Astrocyte (in vitro differentiated cells and primary cell): ENCODE measurements around the gene CCR6. TPM values are rescaled to one million over a fixed set of nuclear protein-coding genes. Genes with fewer than 3 reads are reported as not detected.

Source experiments
- DNase-seq: peaks from one replicate; pipeline ENCODE4 v3.0.0-alpha.2; 2010; ENCODE audit warnings: low read depth
- FAIRE-seq: peaks from 2 replicates; lab custom pipeline; 2011; peaks lifted over from hg19 to GRCh38; lab: Jason Lieb, UNC
- H2AFZ ChIP-seq: 2 replicates; pipeline ENCODE4 v1.6.0; 2012; ENCODE audit warnings: low read depth, low read length, inconsistent platforms
- H3K27ac ChIP-seq: 2 replicates; pipeline ENCODE4 v1.5.1; 2011; ENCODE audit warnings: low read depth, low read length, inconsistent platforms
- H3K27me3 ChIP-seq: 2 replicates; pipeline ENCODE4 v1.6.0; 2011; ENCODE audit warnings: low read length, inconsistent platforms; ENCODE audit not compliant: insufficient read depth
- H3K36me3 ChIP-seq: 2 replicates; pipeline ENCODE4 v1.5.1; 2011; ENCODE audit warnings: low read length, inconsistent platforms; ENCODE audit not compliant: insufficient read depth
- H3K4me1 ChIP-seq: 2 replicates; pipeline ENCODE4 v1.5.1; 2011; ENCODE audit warnings: low read length, inconsistent platforms; ENCODE audit not compliant: insufficient read depth
- H3K4me2 ChIP-seq: 2 replicates; pipeline ENCODE4 v1.6.0; 2012; ENCODE audit warnings: low read length, inconsistent platforms
- H3K4me3 ChIP-seq: 2 replicates; pipeline ENCODE4 v1.5.1; 2011; ENCODE audit warnings: low read depth, mild to moderate bottlenecking, low read length, inconsistent platforms; ENCODE audit not compliant: insufficient read depth
- H3K79me2 ChIP-seq: 2 replicates; pipeline ENCODE4 v1.6.0; 2012; ENCODE audit warnings: mild to moderate bottlenecking, low read length, inconsistent platforms; ENCODE audit not compliant: insufficient read depth
- H3K9ac ChIP-seq: 2 replicates; pipeline ENCODE4 v1.6.0; 2012; ENCODE audit warnings: mild to moderate bottlenecking, low read length, inconsistent platforms
- H3K9me3 ChIP-seq: 2 replicates; pipeline ENCODE4 v1.5.1; 2012; ENCODE audit warnings: low read depth, mild to moderate bottlenecking, low read length, inconsistent platforms; ENCODE audit not compliant: insufficient read depth
- H4K20me1 ChIP-seq: 2 replicates; pipeline ENCODE4 v1.6.0; 2012; ENCODE audit warnings: low read length, inconsistent platforms; ENCODE audit not compliant: insufficient read depth
- H3K27ac Mint-ChIP-seq: one replicate; pipeline ENCODE4 v1.8.0; 2021; ENCODE audit warnings: mild to moderate bottlenecking, mixed read lengths; ENCODE audit not compliant: unreplicated experiment
- H3K27me3 Mint-ChIP-seq: one replicate; pipeline ENCODE4 v1.8.0; 2021; ENCODE audit warnings: low read depth, mixed read lengths; ENCODE audit not compliant: unreplicated experiment
- H3K36me3 Mint-ChIP-seq: one replicate; pipeline ENCODE4 v1.8.0; 2021; ENCODE audit warnings: low read depth, mixed read lengths; ENCODE audit not compliant: unreplicated experiment
- H3K4me1 Mint-ChIP-seq: one replicate; pipeline ENCODE4 v1.8.0; 2021; ENCODE audit warnings: low read depth, mixed read lengths; ENCODE audit not compliant: unreplicated experiment
- H3K4me3 Mint-ChIP-seq: one replicate; pipeline ENCODE4 v1.8.0; 2021; ENCODE audit warnings: mild to moderate bottlenecking, moderate library complexity, mixed read lengths; ENCODE audit not compliant: unreplicated experiment
- H3K9me3 Mint-ChIP-seq: one replicate; pipeline ENCODE4 v1.8.0; 2021; ENCODE audit warnings: mild to moderate bottlenecking, mixed read lengths; ENCODE audit not compliant: unreplicated experiment
- CTCF ChIP-seq: IDR thresholded peaks from 2 replicates; pipeline ENCODE4 v1.5.1; 2011; ENCODE audit warnings: low read depth, mild to moderate bottlenecking, inconsistent platforms, low read length, moderate library complexity; ENCODE audit not compliant: insufficient read depth
- EZH2 ChIP-seq: IDR thresholded peaks from 2 replicates; pipeline ENCODE4 v1.6.1; 2012; ENCODE audit warnings: mild to moderate bottlenecking, low read length, inconsistent platforms; ENCODE audit not compliant: insufficient read depth
- total RNA-seq: library from RNA; stranded (reverse); gene quantifications from 2 replicates; pipeline ENCODE4 v1.2.1, GENCODE V29; 2021

The CCR6 gene
- total RNA-seq, 1 donor from 2014 or later, result not detected

- no peak for FAIRE-seq
- Histone ChIP-seq H2AFZ (no peak overlapping the region), H3K9me3 (no peaks in the 10 kb centered on the region), H3K4me2 (peak overlapping the region; percentile 5), H3K27ac (no peak overlapping the region), H4K20me1 (no peaks in the 10 kb centered on the region), H3K79me2 (no peaks in the 10 kb centered on the region), H3K4me1 (peaks cover 4% of the 10 kb centered on the region), H3K9ac (no peak overlapping the region), H3K36me3 (no peaks in the 10 kb centered on the region), H3K4me3 (no peak overlapping the region), H3K27me3 (no peaks in the 10 kb centered on the region)
- peaks cover 17% of the 10 kb centered on the region for H3K4me1 Mint-ChIP-seq
- no peak for DNase-seq
- TF ChIP-seq CTCF (peak; percentile 41), EZH2 (no peak)
- no peaks in the 10 kb centered on the region for H3K36me3 Mint-ChIP-seq
- H3K9me3 Mint-ChIP-seq, result peaks cover 3% of the 10 kb centered on the region
- H3K27ac Mint-ChIP-seq, result no peak overlapping the region
- H3K4me3 Mint-ChIP-seq, result no peak overlapping the region
- peaks cover 19% of the 10 kb centered on the region for H3K27me3 Mint-ChIP-seq
Measured at GRCh38 chr6:167141667-167142432, 19.0 kb downstream of the CCR6 start.

- DNase-seq (no peak), FAIRE-seq (no peak)
- H3K36me3 Mint-ChIP-seq, result no peaks in the 10 kb centered on the region
- H3K4me2 ChIP-seq, result no peak overlapping the region
- no peak overlapping the region for H2AFZ ChIP-seq
- no peaks in the 10 kb centered on the region for H4K20me1 ChIP-seq
- H3K36me3 ChIP-seq, result no peaks in the 10 kb centered on the region
- no peaks in the 10 kb centered on the region for H3K9me3 ChIP-seq
- no peak overlapping the region for H3K9ac ChIP-seq
- H3K4me1 ChIP-seq, result peaks cover 4% of the 10 kb centered on the region
- no peaks in the 10 kb centered on the region for H3K27me3 ChIP-seq
- no peak overlapping the region for H3K4me3 Mint-ChIP-seq
- H3K27ac Mint-ChIP-seq, result no peak overlapping the region
- peaks cover 21% of the 10 kb centered on the region for H3K4me1 Mint-ChIP-seq
- peaks cover 24% of the 10 kb centered on the region for H3K27me3 Mint-ChIP-seq
- peaks cover 3% of the 10 kb centered on the region for H3K9me3 Mint-ChIP-seq
- TF ChIP-seq EZH2 (no peak), CTCF (no peak)
- H3K27ac ChIP-seq, result no peak overlapping the region
- H3K4me3 ChIP-seq, result no peak overlapping the region
- H3K79me2 ChIP-seq, result no peaks in the 10 kb centered on the region
Measured at GRCh38 chr6:167142433-167142761, 19.5 kb downstream of the CCR6 start.

- FAIRE-seq, result no peak
Measured at GRCh38 chr6:167143041-167143440, 20.1 kb downstream of the CCR6 start.

More at GRCh38 chr6:167143041-167143440, 20.1 kb downstream of the CCR6 start:
- Histone ChIP-seq H3K27me3 (no peaks in the 10 kb centered on the region), H3K4me1 (peaks cover 4% of the 10 kb centered on the region), H3K4me2 (no peak overlapping the region), H4K20me1 (no peaks in the 10 kb centered on the region), H3K9ac (no peak overlapping the region), H3K27ac (no peak overlapping the region), H3K36me3 (no peaks in the 10 kb centered on the region), H3K4me3 (no peak overlapping the region), H2AFZ (no peak overlapping the region), H3K9me3 (no peaks in the 10 kb centered on the region), H3K79me2 (no peaks in the 10 kb centered on the region)
- Mint-ChIP-seq H3K27me3 (peaks cover 27% of the 10 kb centered on the region), H3K4me3 (no peak overlapping the region), H3K27ac (no peak overlapping the region), H3K4me1 (peaks cover 21% of the 10 kb centered on the region), H3K9me3 (peaks cover 3% of the 10 kb centered on the region), H3K36me3 (no peaks in the 10 kb centered on the region)
- DNase-seq, result no peak
- no peak for TF ChIP-seq CTCF
- no peak for TF ChIP-seq EZH2
